HG02870 (cell line): ENCODE results near the gene DCHS1.

Experiments
- ATAC-seq: cut with Tn5 transposase; IDR thresholded peaks from one replicate; pipeline ENCODE4 v1.9.1; 2021; ENCODE audit warnings: mild to moderate bottlenecking, moderate library complexity; ENCODE audit not compliant: unreplicated experiment

DCHS1 gene

GRCh38 chr11:6596239-6596877 is 59.3 kb downstream of the DCHS1 start:
- no peak for ATAC-seq

- no peak for ATAC-seq
These were observed 61.4 kb downstream of the DCHS1 start for GRCh38 chr11:6594142-6594768.

- ATAC-seq: no peak
These were observed 67.6 kb downstream of the DCHS1 start for GRCh38 chr11:6588018-6588417.

GRCh38 chr11:6587360-6587953 is 68.2 kb downstream of the DCHS1 start:
- no peak for ATAC-seq

GRCh38 chr11:6586434-6587359 is 68.9 kb downstream of the DCHS1 start:
- ATAC-seq: no peak

GRCh38 chr11:6584528-6584927 is 71.1 kb downstream of the DCHS1 start:
- ATAC-seq: no peak

- no peak for ATAC-seq
These were observed 72.0 kb downstream of the DCHS1 start for GRCh38 chr11:6583584-6583983.

- ATAC-seq: no peak
These were observed 75.9 kb downstream of the DCHS1 start for GRCh38 chr11:6579681-6580080.

GRCh38 chr11:6578134-6578533 is 77.5 kb downstream of the DCHS1 start:
- no peak for ATAC-seq

- no peak for ATAC-seq
These were observed 78.9 kb downstream of the DCHS1 start for GRCh38 chr11:6576471-6577373.

- ATAC-seq: no peak
These were observed 80.5 kb downstream of the DCHS1 start for GRCh38 chr11:6574816-6575715.

- ATAC-seq: no peak
These were observed 83.4 kb downstream of the DCHS1 start for GRCh38 chr11:6572215-6572614.

GRCh38 chr11:6571434-6572008 is 84.1 kb downstream of the DCHS1 start:
- ATAC-seq: no peak
